ENCODE data around the gene WDR20.
"Not testable (repeated sequence)": the region's sequence is repeated elsewhere in the genome, so short reads cannot be mapped to it uniquely, and the experiment has no call there.

WDR20 gene

GRCh38 chr14:102134021-102134420 lies 5.7 kb upstream of the WDR20 start:
- not testable (repeated sequence) for DNase-seq (ENCODE audit: low read depth, low spot score)

GRCh38 chr14:102134719-102135118 lies 5.0 kb upstream of the WDR20 start:
- not testable (repeated sequence) for DNase-seq (ENCODE audit: low read depth, low spot score)

- not testable (repeated sequence) for DNase-seq (ENCODE audit: low read depth, low spot score)
Observed at GRCh38 chr14:102135456-102135855, 4.2 kb upstream of the WDR20 start.

- no peak for DNase-seq (ENCODE audit: low read depth, low spot score)
Observed at GRCh38 chr14:102138535-102138934, 1.2 kb upstream of the WDR20 start.

GRCh38 chr14:102138961-102139285 lies 774 bp upstream of the WDR20 start:
- DNase-seq (ENCODE audit: low read depth, low spot score), result no peak

DNA sequence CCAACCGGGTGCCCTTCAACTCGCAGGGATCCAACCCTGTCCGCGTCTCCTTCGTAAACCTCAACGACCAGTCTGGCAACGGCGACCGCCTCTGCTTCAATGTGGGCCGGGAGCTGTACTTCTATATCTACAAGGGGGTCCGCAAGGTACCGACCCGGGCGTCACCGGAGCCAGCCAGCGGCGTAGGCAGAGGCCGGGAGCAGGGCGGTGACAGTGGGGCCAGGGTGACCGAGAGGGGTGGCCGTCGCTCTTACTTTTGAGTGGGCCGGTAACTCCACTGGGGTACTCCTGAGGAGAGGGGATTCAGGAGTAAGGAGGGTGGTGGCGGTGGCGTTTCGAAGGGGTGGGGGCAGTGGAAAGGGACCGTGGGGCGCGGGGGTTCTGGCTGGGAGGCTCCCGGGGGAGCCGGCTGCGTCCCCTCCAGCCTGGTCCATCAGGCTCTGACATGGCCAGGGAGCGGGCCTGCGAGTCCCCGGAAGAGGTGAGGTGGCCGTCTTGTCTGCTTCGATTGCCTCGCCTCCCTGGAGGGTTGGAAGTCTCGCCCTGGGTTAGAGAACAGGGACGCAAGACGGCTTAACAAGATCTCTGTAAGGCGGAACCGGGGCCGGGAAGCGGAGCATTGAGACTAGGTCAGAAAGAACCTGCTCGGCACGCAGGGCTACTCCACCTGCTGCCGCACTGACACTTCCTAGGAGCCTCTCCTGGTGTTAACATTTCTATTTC lies 491 bp downstream of the WDR20 start:
- no peak for DNase-seq (ENCODE audit: low read depth, low spot score)

- no peak for DNase-seq (ENCODE audit: low read depth, low spot score)
Observed at GRCh38 chr14:102140750-102141145, 1.1 kb downstream of the WDR20 start.

GRCh38 chr14:102141797-102142196 lies 2.1 kb downstream of the WDR20 start:
- DNase-seq (ENCODE audit: low read depth, low spot score), result no peak

DNA sequence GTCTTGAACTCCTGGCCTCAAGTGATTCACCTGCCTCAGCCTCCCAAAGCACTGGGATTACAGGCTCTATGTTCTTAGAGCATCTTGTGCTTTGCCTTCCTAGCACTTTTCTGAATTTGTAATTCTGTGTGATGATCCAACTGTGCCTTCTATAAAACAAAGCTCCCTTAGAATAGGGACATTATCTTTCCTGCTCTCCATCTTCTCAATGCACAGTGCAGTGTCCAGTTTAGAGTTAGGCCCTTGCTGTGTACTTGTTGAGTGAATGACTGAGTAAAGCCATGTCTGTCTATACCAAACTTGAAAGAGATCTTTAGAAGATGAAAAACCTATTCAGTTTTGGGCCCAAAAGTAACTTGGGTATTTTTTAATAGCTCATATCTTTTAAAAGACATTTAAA lies 5.2 kb downstream of the WDR20 start:
- DNase-seq (ENCODE audit: low read depth, low spot score), result no peak

- no peak for DNase-seq (ENCODE audit: low read depth, low spot score)
Observed at GRCh38 chr14:102145395-102145794, 5.7 kb downstream of the WDR20 start.

DNA sequence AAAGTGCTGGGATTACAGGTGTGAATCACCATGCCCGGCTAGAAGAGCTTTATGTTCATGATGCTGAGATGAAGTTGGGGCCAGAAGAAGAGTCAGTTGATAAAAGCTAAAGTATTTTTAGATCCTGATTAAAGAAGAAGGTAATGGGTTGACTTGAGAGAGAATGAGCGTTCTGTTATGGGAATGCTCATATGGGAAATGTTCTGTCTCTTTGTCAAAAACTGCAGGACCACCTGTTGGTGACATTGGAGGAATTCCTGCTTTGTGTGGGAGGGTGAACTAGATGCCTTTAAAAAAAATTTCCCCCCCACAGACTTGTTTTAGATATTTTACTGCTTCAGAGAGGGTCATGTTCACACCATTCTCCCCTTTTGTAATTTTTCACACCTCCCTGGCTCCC lies 6.7 kb downstream of the WDR20 start:
- no peak for DNase-seq (ENCODE audit: low read depth, low spot score)

GRCh38 chr14:102150083-102150482 lies 10.4 kb downstream of the WDR20 start:
- no peak for DNase-seq (ENCODE audit: low read depth, low spot score)

DNA sequence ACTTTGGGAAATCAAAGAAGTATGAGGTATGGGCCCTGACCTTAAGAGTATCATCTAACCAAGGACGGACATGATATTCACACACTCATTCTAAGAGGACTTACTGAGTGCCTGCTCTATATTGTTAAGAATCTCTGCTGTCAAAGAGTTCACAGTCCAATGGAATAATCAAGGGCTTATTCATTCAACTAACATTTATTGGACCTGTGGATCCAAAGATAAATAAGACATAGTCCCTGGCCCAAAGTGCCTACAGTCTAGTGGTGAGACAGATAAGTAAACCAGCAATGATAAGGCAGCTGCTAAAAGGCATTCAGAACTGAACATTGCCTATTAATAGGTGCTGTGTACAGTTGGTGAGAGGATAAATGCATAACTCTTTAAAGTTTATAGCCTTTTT lies 11.0 kb downstream of the WDR20 start:
- DNase-seq (ENCODE audit: low read depth, low spot score), result no peak

GRCh38 chr14:102151411-102151810 lies 11.7 kb downstream of the WDR20 start:
- DNase-seq (ENCODE audit: low read depth, low spot score), result not testable (repeated sequence)

DNA sequence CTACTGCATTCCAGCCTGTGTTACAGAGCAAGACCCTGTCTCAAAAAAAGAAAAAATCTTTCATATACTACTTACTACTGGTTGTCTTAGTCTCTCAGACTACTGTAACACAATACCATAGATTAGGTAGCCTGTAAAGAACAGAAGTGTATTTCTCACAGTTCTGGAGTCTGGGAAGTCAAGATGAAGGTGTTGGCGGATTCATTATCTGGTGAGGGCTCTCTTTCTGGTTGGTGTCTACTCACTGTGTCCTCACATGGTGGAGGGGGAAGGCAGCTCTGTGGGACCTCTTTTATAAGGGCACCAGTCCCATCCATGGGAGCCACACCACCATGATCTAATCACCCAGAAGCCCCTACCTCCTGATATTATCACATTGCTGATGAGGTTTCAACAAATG lies 14.4 kb downstream of the WDR20 start:
- no peak for DNase-seq (ENCODE audit: low read depth, low spot score)

DNA sequence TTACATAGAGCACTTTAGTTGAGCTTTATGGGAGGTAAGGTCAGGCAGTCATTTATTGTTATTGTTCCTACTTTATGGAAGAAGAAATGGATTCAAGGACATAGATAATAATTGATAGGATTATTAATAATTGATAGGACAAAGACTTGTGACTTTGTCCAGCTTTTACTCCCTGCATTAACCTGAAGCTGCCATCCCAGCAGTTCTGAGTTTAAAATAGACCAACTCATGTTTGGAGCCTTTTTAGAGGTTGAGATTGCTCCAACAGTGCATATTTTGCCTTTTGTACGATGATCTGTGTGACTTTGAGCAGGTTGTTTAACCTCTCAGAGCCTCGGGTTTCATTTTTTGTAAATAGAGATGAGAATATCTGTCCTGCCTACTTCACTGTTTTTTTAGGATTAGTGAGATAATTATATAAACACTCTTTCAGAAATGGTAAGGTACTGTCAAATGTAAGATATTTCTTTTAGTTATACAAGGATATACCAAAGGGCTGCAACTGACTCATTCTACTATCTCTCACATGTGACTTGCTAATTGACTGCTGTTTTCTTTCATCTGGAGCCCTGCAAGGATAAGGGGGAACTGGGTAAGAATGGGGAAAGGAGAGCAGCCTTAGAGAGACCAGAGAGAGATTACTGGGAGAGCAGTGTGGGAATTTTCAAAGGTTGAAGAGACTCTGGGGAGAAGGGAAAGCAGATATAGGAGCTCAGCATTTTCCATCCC lies 15.3 kb downstream of the WDR20 start:
- DNase-seq (ENCODE audit: low read depth, low spot score), result no peak

DNA sequence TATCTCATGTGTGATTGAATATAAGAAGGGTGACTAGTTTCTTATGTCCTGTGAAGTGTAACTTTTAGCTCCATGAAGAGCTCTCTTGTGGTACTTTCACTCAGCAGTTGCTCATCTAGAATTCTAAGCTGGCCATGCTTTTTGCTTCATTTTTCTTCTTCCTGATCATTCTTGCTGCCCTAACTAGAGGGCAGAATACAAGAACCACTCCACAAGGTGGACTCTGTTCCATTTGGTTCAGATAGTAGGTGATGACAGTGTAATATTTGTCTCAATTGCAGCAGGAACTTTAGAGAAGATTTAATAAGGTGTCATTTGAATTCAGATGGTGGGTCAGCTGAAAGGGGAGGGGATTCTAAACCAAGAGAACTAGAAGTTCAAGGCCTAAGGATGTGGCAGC lies 17.6 kb downstream of the WDR20 start:
- no peak for DNase-seq (ENCODE audit: low read depth, low spot score)

GRCh38 chr14:102158797-102159196 lies 19.1 kb downstream of the WDR20 start:
- no peak for DNase-seq (ENCODE audit: low read depth, low spot score)

- DNase-seq (ENCODE audit: low read depth, low spot score), result no peak
Observed at GRCh38 chr14:102159841-102160240, 20.1 kb downstream of the WDR20 start.

DNA sequence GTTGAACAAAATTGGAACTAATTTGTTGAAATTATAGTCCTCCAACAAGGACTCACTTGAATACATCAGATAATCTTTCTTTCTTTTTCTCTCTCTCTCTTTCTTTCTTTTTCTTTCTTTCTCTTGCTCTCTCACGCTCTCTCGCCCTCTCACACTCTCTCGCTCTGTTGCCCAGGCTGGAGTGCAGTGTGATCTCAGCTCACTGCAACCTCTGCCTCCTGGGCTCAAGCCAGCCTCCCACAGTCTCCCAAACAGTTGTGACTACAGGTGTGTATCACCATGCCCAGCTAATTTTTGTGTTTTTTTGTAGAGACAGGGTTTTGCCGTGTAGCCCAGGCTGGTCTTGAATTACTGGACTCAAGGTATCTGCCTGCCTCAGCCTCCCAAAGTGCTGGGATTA lies 22.8 kb downstream of the WDR20 start:
- no peak for DNase-seq (ENCODE audit: low read depth, low spot score)

- DNase-seq (ENCODE audit: low read depth, low spot score), result no peak
Observed at GRCh38 chr14:102164241-102164641, 24.5 kb downstream of the WDR20 start.

GRCh38 chr14:102164965-102165364 lies 25.3 kb downstream of the WDR20 start:
- no peak for DNase-seq (ENCODE audit: low read depth, low spot score)

DNA sequence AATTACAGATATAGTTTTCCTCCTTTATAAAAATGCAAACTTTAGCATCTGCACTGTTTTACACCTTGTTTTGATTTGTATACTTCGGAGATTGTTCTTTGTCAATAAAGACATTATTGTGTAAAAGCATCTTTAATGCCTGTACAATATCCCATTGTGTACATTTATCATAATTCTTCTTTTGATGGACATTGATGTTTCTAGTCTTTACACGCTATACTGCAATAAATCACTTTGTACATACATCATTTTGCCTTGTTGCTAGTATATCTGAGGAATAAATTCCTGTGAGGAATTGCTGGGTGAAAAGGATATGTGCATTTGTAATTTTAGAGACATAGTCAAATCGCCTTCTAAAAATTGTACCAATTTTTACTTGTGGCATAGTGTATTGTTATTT lies 30.4 kb downstream of the WDR20 start:
- no peak for DNase-seq (ENCODE audit: low read depth, low spot score)

Measured in activated CD4-positive, CD25-positive, alpha-beta regulatory T cell treated with anti-CD3 and anti-CD28 coated beads, Interleukin-2, amount 50 U/mL, for 16 hours (primary cell).